Ectodermal cell (in vitro differentiated cells): Measurements from ENCODE around the gene ACTN2.

ENCODE experiments used
- H3K27ac ChIP-seq: 2 replicates; pipeline ENCODE4 v1.7.0; 2013; ENCODE audit warnings: mild to moderate bottlenecking, low read depth, low read length; ENCODE audit not compliant: insufficient read depth, poor library complexity, severe bottlenecking
- H3K27me3 ChIP-seq: 2 replicates; pipeline ENCODE4 v1.7.0; 2013; ENCODE audit warnings: mild to moderate bottlenecking, low read length; ENCODE audit not compliant: insufficient read depth, control insufficient read depth, poor library complexity, severe bottlenecking
- H3K36me3 ChIP-seq: one replicate; pipeline ENCODE4 v1.7.0; 2013; ENCODE audit warnings: low read length; ENCODE audit not compliant: control insufficient read depth, insufficient read depth
- H3K4me1 ChIP-seq: one replicate; pipeline ENCODE4 v1.7.0; 2013; ENCODE audit warnings: low read length; ENCODE audit not compliant: control insufficient read depth, insufficient read depth
- H3K4me3 ChIP-seq: 2 replicates; pipeline ENCODE4 v1.7.0; 2013; ENCODE audit warnings: low read depth, low read length, control low read depth; ENCODE audit not compliant: insufficient read depth
- H3K9me3 ChIP-seq: 2 replicates; pipeline ENCODE4 v1.7.0; 2013; ENCODE audit warnings: mild to moderate bottlenecking, low read length, moderate library complexity; ENCODE audit not compliant: control insufficient read depth
- WGBS, 2 experiments: methylation state at CpG; one replicate each; pipeline ENCODE4 v1.1.7; 2013; ENCODE audit warnings: missing lambda C conversion rate in 2 of 2; 5-methylcytosine and 5-hydroxymethylcytosine counted together

The ACTN2 gene

DNA sequence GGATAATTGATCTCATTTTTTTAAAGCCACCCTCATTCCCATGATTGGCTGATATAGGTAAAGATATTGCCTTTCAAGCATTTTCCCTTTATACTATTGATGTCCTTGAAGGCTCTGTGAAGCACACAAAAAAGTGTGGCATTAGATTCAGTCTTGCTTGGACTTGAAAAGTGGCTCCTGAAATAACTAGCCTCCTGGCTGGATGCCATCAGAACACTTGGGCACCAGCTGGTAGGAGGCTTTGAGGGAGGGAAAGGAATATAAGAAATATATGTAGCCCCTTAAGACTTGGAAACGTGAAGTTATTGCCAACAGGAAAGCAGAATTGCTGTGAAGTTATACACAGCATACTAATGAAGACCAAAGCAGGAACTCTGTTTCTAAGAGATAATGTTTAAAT, 122.8 kb downstream of the ACTN2 start:
- Histone ChIP-seq H3K4me1 (no peaks in the 10 kb centered on the region), H3K9me3 (no peaks in the 10 kb centered on the region), H3K4me3 (no peak overlapping the region), H3K27me3 (no peaks in the 10 kb centered on the region), H3K27ac (no peak overlapping the region), H3K36me3 (peaks cover 26% of the 10 kb centered on the region)
- 94 to 100% methylated on average over 1 of the region's 1 CpG for WGBS, 2 experiments

DNA sequence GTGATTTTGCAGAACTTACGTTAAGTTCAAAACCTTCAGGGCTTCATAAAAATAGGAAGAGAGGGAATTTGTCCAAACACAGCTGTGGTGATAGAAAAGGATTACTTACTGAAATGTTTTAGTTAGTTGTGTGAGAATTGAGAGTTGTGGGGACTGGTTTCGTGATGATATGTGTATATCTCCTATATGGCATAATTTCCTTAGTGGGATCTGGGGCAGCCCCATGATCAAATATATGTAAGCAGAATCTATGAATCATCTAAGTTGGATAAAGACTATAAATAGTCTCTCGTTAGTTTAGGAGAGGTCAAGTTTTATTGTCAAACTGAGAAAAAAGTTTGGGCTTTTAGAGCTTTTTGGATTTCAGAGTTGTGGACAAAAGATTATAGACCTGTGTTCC, 123.7 kb downstream of the ACTN2 start:
- WGBS, 2 experiments: 94 to 95% methylated on average over 3 of the region's 3 CpGs
- no peak overlapping the region for H3K27ac ChIP-seq
- H3K9me3 ChIP-seq: no peaks in the 10 kb centered on the region
- no peaks in the 10 kb centered on the region for H3K27me3 ChIP-seq
- no peak overlapping the region for H3K4me3 ChIP-seq
- H3K36me3 ChIP-seq: peaks cover 26% of the 10 kb centered on the region
- no peaks in the 10 kb centered on the region for H3K4me1 ChIP-seq

- no peaks in the 10 kb centered on the region for H3K4me1 ChIP-seq
- H3K27me3 ChIP-seq: no peaks in the 10 kb centered on the region
- H3K36me3 ChIP-seq: peaks cover 26% of the 10 kb centered on the region
- 98 to 99% methylated on average over 5 of the region's 5 CpGs for WGBS, 2 experiments
- H3K9me3 ChIP-seq: no peaks in the 10 kb centered on the region
- H3K27ac ChIP-seq: no peak overlapping the region
- H3K4me3 ChIP-seq: no peak overlapping the region
Measured at GRCh38 chr1:236812334-236813030, 126.2 kb downstream of the ACTN2 start.
